Activated T-helper 1 cell treated with Interleukin-2 at 50 U/mL for 16 hours (primary cell): ENCODE measurements around the gene COG5.
"Not testable (repeated sequence)": the region's sequence is repeated elsewhere in the genome, so short reads cannot be mapped to it uniquely, and the experiment has no call there.

ENCODE experiments used
- DNase-seq: peaks from one replicate; pipeline ENCODE4 v3.0.0-alpha.2; 2020; ENCODE audit warnings: low read depth

Gene COG5

DNA sequence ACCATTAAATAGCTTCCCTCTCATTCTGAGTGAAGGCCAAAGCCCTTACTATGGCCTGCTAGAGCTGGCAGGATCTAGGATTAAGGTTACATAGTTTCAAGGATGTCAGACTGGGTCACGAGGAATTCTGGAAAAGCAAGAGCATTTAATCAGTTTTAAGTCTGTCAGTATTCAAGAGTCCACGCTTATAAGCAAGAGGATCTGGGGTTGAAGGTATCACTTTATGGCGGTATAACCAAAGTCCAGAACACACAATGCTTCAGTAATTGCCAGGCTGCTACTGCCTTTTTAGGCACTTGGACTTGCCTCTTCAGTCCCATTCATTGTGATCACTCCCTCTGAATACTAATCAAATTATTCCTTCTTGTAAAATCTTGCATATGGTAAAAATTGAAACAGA, 293.9 kb downstream of the COG5 start:
- no peak for DNase-seq

DNA sequence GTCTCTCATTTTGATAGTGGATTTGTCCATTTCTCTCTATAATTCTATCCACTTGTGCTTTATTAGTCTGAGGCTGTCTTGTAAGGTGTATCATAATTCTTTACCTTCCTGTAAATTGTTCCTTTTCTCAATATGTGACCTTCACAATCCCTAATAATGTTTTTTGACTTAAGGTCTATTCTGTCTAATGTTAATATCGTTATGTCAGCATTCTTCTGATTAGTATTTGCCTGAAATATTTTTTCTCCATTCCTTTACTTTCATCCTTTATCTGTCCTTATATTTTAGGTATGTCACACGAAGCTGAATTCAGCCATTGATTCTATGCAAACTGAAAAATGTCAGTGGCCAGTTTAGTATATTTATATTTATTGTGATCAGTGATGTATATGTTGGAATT, 295.1 kb downstream of the COG5 start:
- DNase-seq = no peak

DNA sequence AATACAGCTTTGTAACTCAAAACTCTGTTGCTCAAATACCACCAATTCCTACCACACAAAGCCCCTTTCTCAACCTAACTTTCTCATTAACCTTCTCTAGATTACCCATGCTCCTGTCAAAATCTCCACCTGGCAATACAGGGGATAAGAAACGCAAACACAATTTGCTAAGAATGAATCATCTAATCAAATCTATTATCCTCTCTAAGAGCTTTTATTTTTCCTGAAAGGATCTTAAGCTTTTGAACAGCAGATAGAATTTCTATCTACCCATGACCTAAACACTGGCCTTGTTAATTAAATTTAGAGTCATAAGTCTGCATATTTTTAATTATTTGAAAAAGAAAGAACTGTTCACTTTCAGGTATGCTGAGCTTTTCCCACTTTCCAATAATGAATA, 296.6 kb downstream of the COG5 start:
- no peak for DNase-seq

DNA sequence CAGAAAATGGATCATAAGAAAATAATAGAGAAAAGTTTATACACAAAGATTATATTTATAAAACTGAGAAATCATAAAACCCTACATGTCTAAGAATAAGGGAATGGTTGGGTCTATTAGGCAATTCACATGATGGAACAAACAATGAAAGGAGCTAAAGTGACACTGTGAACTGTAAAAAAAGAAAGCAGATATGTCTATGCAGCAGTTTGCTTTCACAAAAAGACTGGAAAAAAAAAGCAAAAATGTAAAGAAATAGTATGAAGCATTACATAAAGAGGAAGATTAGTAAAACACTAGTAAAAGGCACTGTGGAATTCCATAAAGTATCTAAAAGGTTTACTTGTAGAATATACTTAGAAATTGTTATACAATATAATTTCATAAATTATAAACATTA, 299.0 kb downstream of the COG5 start:
- DNase-seq = no peak

DNA sequence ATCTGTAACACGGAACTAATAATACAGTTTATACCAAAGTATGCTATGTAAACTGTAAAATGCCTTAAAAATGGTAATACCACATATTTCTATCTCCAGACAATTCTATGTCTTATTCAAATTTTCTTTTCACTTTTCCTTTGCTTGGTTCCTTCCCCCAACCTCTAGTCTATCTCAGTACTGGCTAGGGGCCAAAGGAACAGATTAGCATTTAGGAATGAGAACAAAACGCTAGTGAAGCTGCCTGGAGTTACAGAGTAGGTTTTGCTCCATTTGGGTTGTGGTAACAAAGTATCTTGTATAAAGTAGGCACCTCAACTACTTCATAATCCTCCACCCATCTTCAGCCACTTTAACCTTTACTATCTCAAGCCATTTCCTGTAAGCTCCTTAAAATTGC, 300.9 kb downstream of the COG5 start:
- no peak for DNase-seq

DNA sequence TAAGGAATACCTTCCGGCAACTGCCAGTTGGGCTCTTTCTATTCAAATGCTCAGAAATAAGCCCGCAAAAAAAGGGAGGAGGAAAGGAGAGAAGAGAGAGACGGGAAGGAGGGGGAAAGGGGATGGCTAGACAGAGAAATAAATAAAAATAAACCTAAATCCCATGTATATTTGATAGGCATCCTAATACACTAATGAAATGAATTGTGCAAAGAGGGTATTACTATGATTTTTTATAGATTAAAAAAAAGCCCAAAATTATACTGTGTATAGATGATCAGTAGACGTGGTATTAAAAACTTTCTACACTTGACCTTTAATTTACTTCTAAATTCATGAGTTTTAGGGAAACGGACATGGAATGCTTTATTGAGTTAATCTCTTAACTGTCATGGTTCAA, 305.0 kb downstream of the COG5 start:
- no peak for DNase-seq

DNA sequence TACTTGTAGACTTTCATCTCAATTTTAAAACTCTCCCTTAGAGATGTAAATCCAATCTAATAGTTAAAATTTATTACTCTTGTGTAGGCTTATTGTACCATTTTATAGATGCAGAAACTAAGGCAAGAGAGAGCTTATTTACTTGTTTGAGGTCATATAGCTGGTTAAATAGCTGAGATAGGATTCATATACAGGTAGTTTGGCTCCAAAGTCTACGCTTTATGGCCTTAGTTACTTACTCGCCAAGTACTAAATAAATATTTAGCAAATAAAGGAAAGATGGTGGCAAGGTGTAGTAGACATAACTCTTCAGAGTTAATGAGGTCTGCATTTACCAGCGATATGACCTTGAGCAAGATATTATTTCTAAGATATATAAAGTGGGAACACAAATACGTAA, 308.1 kb downstream of the COG5 start:
- DNase-seq = no peak

DNA sequence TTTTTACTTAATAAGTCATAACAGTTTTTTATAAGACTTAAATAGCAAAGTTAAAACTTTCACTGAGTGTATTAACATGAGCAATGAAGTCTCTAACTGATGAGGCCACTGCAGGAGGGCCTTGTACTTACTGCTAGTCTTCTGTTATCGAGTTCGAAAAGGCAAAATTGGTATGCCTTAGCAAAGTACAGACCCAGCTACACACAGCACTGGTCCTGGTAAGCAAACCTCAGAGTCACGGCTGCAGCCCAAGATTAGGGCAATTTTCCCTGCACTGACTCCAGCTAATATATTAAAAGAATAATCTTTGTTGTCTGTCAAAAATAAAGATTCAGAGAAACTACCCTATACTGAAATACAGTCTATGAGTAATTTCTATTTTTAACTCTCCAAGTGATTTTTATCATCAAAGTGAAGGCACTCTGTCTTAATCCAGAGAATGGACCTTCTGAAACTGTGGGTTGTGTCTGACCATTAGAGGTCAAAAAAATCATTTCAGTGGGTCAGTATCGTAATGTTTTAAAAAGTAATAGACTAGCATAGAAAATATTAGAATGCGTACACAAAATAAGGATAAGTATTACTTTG, 309.2 kb downstream of the COG5 start:
- DNase-seq = no peak

DNA sequence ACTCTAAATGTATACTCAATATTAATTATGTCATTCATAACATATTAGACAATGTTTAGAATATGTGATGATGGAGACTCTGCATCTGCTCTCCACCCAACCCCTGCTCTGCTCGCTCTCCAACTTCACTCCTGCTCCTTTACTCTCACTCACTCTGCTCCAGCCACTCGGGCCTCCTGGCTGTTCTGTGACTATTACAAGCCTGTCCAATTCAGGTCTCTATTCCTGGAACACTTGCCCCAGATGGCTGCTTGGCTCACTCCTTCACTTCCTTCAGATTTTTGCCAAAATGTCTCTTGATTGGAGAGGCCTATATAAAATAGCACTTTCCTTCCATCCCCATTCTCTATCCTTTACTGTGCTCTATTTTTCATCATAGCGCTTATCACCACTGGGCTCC, 310.1 kb downstream of the COG5 start:
- no peak for DNase-seq

DNA sequence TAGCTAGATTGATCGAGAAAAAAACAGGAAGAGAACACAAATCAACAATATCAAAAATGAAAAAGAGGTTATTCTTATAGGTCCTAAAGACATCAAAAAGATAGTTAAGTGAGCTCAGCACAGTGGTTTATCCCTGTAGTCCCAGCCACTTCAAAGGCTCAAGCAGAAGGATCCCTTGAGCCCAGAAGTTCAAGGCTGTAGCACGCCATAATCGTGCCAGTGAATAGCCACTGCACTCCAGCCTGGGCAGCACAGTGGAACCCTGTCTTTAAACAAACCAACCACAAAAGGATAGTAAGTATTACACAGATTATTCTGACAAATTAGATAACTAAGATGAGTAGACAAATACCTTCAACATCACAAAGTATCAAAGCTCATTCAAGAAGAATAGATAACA, 311.8 kb downstream of the COG5 start:
- no peak for DNase-seq

DNA sequence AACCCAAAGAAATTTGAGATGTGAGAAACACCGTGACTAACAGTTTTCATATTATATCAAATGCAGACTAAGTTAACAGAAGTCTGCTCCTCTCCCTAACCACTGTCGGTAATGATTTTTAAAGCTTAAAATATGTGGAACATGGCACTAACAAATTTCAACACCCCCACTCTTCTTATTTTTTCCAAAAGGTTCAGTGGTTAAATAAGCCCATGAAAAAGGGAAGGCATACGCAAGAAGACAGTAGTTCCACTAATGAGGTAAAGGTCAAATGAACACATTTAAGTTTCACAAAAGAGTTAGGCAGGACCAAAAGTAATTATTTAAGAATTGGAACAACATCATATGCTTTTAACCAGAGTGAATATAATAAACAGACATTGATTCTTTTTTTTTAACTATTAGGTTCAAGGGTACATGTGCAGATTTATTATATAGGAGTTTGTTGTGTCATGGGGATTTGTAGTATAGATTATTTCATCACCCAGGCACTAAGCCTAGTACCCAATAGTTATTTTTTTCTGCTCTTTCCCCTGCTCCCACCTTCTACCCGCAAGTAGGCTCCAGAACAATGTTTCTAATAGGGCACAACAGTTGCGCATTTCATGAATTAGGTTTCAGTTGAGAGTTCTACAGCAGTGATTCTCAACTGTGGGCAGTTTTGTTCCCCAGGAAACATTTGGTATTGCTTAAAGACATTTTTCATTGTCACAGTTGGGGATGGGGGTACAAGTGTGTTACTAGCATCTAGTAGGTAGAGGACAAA, 315.0 kb downstream of the COG5 start:
- no peak for DNase-seq

DNA sequence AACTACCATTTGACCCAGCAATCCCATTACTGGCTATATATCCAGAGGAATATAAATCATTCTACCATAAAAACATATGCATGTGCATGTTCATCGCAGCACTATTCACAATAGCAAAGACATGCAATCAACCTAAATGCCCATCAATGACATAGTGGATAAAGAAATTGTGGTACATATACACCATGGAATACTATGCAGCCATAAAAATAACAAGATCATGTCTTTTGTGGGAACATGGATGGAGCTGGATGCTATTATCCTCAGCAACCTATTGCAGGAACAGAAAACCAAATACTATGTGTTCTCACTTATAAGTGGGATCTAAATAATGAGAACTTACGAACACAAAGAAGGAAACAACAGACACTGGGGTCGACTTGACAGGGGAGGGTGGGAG, 316.9 kb downstream of the COG5 start:
- not testable (repeated sequence) for DNase-seq

DNA sequence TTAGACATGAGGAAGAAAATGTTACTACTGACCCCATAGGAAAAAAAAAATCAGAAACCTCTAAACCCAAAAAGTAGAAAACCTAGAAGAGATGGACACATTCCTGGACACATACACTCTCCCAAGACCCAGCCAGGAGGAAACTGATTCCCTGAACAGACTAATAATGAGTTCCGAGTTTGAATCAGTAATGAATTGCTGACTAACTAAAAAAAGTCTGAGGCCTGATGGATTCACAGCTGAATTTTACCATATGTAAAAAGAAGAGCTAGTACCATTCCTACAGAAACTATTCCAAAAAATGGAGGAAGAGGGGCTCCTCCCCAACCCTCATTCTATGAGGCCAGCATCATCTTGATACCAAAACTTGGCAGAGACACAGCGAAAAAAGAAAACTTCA, 319.1 kb downstream of the COG5 start:
- DNase-seq = no peak

DNA sequence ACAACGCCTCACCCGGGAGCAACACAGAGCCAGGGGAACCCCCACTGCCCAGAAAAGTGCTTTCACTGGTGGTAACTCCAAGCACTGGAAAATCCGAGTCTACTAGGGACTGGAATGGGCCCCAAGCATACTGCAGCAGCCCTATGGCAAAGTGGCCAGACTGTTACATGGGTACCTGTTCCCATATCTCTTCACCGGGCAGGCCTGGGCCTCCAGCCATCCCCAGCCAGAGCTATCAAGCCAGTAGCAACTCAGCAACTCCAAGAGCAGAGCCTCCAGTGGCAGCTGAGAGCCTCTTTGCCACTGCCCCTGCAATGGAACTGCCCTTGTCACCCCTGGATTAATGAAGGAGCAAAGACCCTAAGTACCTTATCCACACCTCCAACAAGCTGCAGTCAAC, 321.5 kb downstream of the COG5 start:
- DNase-seq = no peak

DNA sequence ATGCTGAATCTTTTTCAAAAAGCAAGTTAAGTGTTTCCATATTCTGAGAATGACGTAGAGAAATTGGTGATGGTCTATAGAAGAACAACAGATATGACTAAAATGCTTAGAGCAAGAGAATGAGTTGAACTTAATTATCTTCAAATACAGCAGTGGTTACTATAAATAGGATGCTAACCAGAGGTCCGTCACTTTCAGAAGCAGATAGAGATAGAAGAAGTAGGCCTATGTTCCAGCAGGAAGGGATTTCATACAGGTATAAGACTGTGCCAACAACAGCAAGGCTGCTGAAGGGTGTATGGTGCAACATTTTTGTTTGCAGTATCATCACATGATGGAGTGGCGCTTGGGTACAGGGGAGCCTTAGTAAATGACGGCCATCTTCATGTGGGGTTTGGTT, 326.3 kb downstream of the COG5 start:
- no peak for DNase-seq

DNA sequence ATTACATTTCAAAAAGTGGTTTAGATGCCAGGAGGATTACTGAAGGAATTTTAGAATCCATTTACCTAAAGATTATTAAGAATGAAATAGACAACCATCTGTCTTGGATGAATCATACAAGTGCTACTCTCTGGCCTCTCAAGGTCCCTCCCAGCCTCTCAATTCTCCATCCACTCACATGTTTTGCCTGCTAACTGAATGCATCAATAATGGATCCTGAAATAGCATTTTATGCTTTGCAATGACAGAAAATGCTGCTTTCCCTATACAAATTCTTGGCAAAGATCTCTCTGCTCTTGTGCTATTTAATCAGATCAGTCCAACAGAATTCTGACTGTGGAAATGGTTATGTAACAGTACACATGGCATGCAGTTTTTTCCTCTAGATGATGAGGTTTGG, 326.9 kb downstream of the COG5 start:
- DNase-seq = no peak

DNA sequence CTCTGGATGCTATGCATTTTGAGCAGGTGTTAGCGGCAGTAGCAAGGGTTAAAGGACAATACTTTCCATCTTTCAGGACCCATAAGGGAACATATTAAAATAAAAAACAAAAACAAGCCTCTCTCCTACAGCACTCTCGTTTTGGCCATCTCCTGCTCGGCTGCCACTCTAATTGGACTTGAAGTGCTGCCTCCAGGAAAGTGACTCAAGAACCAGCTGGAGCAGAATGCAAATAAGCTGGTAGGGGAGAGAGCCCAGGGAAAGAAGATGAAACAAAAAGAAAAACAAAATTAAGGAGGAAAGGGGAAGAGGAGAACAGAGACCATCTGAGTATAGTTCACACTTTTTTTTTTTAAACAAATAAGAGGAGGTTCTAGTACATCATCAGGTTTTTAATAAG, 329.3 kb downstream of the COG5 start:
- no peak for DNase-seq

DNA sequence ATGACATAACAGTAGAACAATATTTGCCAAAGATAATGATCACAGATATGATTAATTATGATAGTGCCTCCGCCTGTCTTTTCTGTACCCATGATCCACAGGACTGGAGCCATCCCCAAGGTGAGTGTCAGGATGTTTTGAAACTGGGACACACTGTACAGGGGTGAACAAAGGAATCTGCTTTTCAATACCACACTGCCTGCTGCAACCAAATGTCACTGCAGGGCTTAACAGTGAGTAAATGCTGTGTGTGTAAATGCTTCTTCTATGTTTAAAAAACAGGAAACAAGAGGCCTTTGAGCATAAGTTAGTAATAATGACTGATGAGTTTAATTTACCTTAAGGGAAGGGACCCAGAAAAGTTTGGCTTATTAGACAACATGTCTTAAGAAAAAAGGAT, 329.7 kb downstream of the COG5 start:
- no peak for DNase-seq

DNA sequence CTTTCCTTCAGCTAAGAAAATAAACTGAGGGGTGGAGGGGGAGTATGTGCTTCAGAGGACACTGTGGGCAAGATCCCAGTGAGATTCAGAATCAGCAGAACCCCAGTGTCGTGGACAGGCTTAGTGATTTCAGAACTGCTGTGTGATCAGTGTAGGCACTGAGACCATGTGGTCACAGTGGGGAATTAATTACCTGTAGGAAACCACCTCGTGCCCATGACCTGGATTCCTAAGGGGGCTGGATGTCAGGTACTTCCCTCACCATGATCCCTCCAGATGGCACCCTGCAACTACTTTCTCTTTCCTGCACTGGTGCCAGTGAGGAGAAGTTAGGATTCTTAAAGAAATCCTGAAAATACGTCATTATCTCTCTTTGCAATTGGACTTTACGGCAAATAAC, 330.5 kb downstream of the COG5 start:
- no peak for DNase-seq

DNA sequence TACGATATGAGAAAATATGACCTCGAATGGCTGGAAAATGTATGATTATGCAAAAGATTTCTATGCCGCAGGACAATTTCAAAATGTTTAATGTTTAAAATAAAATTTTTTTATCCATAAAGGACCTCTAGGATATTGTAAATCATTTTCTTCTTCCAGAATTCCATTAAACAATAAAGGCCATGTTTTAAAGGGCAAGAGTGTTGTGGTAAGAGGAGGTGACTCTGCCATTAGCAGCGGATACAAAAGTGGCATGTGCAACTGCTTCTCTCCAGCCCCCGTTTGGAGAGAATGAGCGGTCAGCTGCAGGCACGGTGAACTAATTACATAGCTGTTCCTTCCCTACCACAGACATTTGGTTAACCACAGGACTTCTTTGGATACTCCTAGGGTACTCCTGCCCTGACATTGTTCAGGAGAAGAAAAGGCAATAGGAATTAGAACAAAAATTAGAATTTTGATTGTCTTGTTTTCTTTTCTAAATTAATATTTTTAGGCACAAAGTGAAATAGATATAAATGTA, 331.1 kb downstream of the COG5 start:
- no peak for DNase-seq

DNA sequence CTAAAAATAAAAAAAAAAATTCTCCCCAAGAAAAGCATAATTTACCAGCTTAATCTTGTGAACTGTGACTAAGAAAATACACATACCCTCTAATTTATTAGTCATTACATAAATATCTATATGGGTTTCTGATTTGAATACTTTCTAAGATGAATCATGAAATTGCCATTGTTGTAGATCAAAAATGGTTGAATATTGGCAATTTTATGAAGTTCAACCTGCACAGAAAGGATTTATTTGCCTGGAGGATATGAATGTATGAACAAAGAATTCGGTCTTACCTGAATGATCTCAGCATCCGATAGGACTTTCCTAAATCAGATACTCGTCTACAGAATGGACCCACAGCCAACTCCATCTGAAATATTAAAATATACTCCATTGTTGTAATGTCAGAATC, 333.4 kb downstream of the COG5 start:
- no peak for DNase-seq

DNA sequence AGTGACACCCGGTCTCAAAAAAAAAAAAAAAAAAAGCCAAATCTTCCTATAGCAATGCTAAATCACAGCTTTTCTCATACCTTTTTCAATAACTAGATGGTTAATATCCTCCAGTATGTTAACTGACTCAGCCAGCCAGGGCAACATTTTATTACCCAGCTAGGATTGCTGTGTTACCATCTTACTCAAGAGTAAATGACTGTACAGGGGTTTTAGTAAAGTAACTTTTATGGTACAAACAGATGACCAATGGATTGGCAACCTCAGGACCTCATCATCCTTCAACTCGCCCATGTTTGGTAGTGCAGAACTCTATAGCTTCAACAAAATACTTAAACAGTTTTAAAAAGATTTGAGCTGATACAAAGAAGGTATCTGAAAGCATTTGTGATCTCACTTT, 335.4 kb downstream of the COG5 start:
- DNase-seq = no peak

DNA sequence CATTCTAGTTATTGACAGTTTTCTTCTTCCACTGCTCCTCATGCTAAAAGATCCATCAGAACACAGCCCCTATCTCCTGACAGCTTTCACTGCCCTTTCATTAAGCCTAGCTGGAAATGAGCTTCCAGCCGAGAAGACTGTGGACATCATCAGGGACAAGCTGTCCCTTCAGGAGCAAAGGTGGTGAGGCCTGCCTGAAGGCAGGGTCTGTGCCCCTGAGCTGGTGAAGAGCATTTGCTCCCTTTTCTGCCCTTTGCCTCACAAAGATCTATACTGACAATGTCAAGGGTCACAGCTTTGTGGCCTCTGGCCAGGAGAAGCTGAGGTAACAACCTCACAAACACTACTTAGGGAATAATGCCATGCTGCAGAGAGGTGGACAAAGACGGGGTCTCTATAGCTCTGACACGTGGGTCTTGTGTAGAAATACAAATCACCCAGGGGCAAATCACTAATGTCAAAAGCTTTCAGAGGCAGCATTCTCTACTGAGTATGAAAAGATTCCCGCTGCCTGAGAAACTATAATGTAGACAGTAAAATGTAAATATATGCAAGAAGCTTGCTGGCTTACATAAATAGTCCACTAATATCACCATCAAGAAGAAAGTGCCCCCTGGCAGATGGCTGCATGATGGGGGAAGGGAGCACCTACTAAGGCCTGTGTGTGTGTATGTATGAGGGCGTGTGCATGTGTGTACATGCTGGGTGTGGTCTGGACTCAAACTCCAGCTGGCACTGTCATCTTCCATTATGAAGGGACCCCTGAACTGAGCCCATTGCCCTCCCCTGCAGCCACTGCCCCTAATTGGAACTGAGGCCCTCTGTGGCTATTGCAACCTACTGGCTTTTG, 339.1 kb downstream of the COG5 start:
- no peak for DNase-seq
